ENCODE measurements around the gene LRMDA. TPM values are rescaled to one million over a fixed set of nuclear protein-coding genes. Genes with fewer than 3 reads are reported as not detected.

LRMDA gene
- total RNA-seq, 2 experiments from 2014 or later, result not detected

- intact Hi-C loops (cut with DNase I, micrococcal nuclease), result no loop called here
- no peak for DNase-seq
- no peaks in the 10 kb centered on the region for H3K36me3 ChIP-seq (ENCODE audit: insufficient read depth, low read length)
- TF ChIP-seq CTCF (IDR thresholded peaks at IDR 0.05), result no peak
- Mint-ChIP-seq H3K4me1 (ENCODE audit: low read depth) (no peaks in the 10 kb centered on the region), H3K4me3 (no peak overlapping the region), H3K9me3 (no peaks in the 10 kb centered on the region), H3K27me3 (peaks cover 5% of the 10 kb centered on the region), H3K36me3 (ENCODE audit: low read depth) (no peaks in the 10 kb centered on the region), H3K27ac (no peak overlapping the region)
- H3K27me3 ChIP-seq (ENCODE audit: control insufficient read depth in 1 of 2, insufficient read depth in 2 of 2, low read length in 2 of 2), result no peaks in the 10 kb centered on the region
- ChIA-PET CTCF (no interaction called here), POLR2A (no interaction called here)
- H3K9me3 ChIP-seq (ENCODE audit: control insufficient read depth in 1 of 2, insufficient read depth in 1 of 2, low read length in 2 of 2), result peaks cover 0 to 5% of the 10 kb centered on the region in 2 experiments
- H3K4me3 ChIP-seq (ENCODE audit: low read length), result no peak overlapping the region
- no peak for ATAC-seq (ENCODE audit: poor library complexity)
- H3K4me1 ChIP-seq (ENCODE audit: insufficient read depth, low read length), result no peaks in the 10 kb centered on the region
- H3K27ac ChIP-seq (ENCODE audit: low read depth in 1 of 2, low read length in 2 of 2), result no peak overlapping the region
Measured at GRCh38 chr10:76552091-76552873, 1120.9 kb downstream of the LRMDA start.

- ChIA-PET CTCF (no interaction called here), POLR2A (no interaction called here)
- intact Hi-C loops (cut with DNase I, micrococcal nuclease), result no loop called here
- H3K9me3 Mint-ChIP-seq, result no peaks in the 10 kb centered on the region
- Histone ChIP-seq H3K36me3 (ENCODE audit: insufficient read depth, low read length) (no peaks in the 10 kb centered on the region), H3K27me3 (ENCODE audit: control insufficient read depth in 1 of 2, insufficient read depth in 2 of 2, low read length in 2 of 2) (no peaks in the 10 kb centered on the region), H3K4me1 (ENCODE audit: insufficient read depth, low read length) (no peaks in the 10 kb centered on the region), H3K27ac (ENCODE audit: low read depth in 1 of 2, low read length in 2 of 2) (no peak overlapping the region), H3K4me3 (ENCODE audit: low read length) (no peak overlapping the region), H3K9me3 (ENCODE audit: control insufficient read depth in 1 of 2, insufficient read depth in 1 of 2, low read length in 2 of 2) (peaks cover 0 to 5% of the 10 kb centered on the region in 2 experiments)
- no peaks in the 10 kb centered on the region for H3K36me3 Mint-ChIP-seq (ENCODE audit: low read depth)
- H3K27ac Mint-ChIP-seq, result no peak overlapping the region
- no peak for ATAC-seq (ENCODE audit: poor library complexity)
- DNase-seq, result no peak
- no peaks in the 10 kb centered on the region for H3K27me3 Mint-ChIP-seq
- no peak for TF ChIP-seq CTCF (IDR thresholded peaks at IDR 0.05)
- H3K4me3 Mint-ChIP-seq, result no peak overlapping the region
- H3K4me1 Mint-ChIP-seq (ENCODE audit: low read depth), result no peaks in the 10 kb centered on the region
Measured at GRCh38 chr10:76553263-76554032, 1122.0 kb downstream of the LRMDA start.

GRCh38 chr10:76554033-76554408 lies 1122.6 kb downstream of the LRMDA start:
- no peaks in the 10 kb centered on the region for H3K27me3 ChIP-seq (ENCODE audit: control insufficient read depth in 1 of 2, insufficient read depth in 2 of 2, low read length in 2 of 2)
- Mint-ChIP-seq H3K4me1 (ENCODE audit: low read depth) (no peaks in the 10 kb centered on the region), H3K27ac (no peak overlapping the region), H3K4me3 (no peak overlapping the region), H3K27me3 (no peaks in the 10 kb centered on the region), H3K9me3 (no peaks in the 10 kb centered on the region), H3K36me3 (ENCODE audit: low read depth) (no peaks in the 10 kb centered on the region)
- H3K9me3 ChIP-seq (ENCODE audit: control insufficient read depth in 1 of 2, insufficient read depth in 1 of 2, low read length in 2 of 2), result peaks cover 0 to 5% of the 10 kb centered on the region in 2 experiments
- no peak overlapping the region for H3K4me3 ChIP-seq (ENCODE audit: low read length)
- no peak for ATAC-seq (ENCODE audit: poor library complexity)
- intact Hi-C loops (cut with DNase I, micrococcal nuclease), result no loop called here
- H3K27ac ChIP-seq (ENCODE audit: low read depth in 1 of 2, low read length in 2 of 2), result no peak overlapping the region
- ChIA-PET CTCF (no interaction called here), POLR2A (no interaction called here)
- H3K36me3 ChIP-seq (ENCODE audit: insufficient read depth, low read length), result no peaks in the 10 kb centered on the region
- H3K4me1 ChIP-seq (ENCODE audit: insufficient read depth, low read length), result no peaks in the 10 kb centered on the region
- DNase-seq, result no peak
- TF ChIP-seq CTCF (IDR thresholded peaks at IDR 0.05), result no peak
